Ascending aorta (tissue), 2 donors: ENCODE results near the gene CLSTN2. TPM values are rescaled to one million over a fixed set of nuclear protein-coding genes. Genes with fewer than 3 reads are reported as not detected.

ENCODE experiments used
- DNase-seq, 2 donors: peaks; one replicate each; pipeline ENCODE4 v3.0.0-alpha.2; 2019; ENCODE audit warnings: low spot score in 2 of 2
- H3K27ac ChIP-seq, 2 donors: fragments of 200-600 bp; sonication (generic); one replicate each; pipeline ENCODE4 v1.5.1; 2016 to 2017; ENCODE audit warnings: mild to moderate bottlenecking in 1 of 2
- H3K27me3 ChIP-seq: fragments of 200-600 bp; sonication (generic); one replicate; pipeline ENCODE4 v1.5.1; 2017
- H3K36me3 ChIP-seq, 2 donors: fragments of 200-600 bp; sonication (generic); one replicate each; pipeline ENCODE4 v1.5.1; 2016
- H3K4me1 ChIP-seq, 2 donors: fragments of 200-600 bp; sonication (generic); one replicate each; pipeline ENCODE4 v1.5.1; 2016 to 2017; ENCODE audit warnings: mild to moderate bottlenecking in 1 of 2
- H3K4me3 ChIP-seq, 2 donors: fragments of 200-600 bp; sonication (generic); one replicate each; pipeline ENCODE4 v1.5.1; 2016 to 2017; ENCODE audit warnings: mild to moderate bottlenecking in 1 of 2
- H3K9me3 ChIP-seq, 2 donors: fragments of 200-600 bp; sonication (generic); one replicate each; pipeline ENCODE4 v1.5.1; 2016
- CTCF ChIP-seq, 3 experiments: fragments of 200-600 bp in 2 of 3; fragments of 450-650 bp in 1 of 3; sonication (generic) in 2 of 3; IDR thresholded peaks; one replicate each; pipeline ENCODE4 v1.5.1; 2016 to 2019; ENCODE audit warnings: antibody characterized with exemption in 3 of 3, mild to moderate bottlenecking in 1 of 3, moderate library complexity in 1 of 3
- intact Hi-C: fragments of 100-400 bp; cut with DNase I; formaldehyde crosslinking; loops from one replicate; pipeline ENCODE4 v1.15.1; 2023
- total RNA-seq: library from RNA; depleted of rRNA; stranded (reverse); fragments of >200 nt; gene quantifications from one replicate; pipeline ENCODE4 v1.1.0, GENCODE V29; 2016

Gene CLSTN2
- total RNA-seq, 1 donor from 2014 or later: 65.8 TPM

- no peak for DNase-seq
- Histone ChIP-seq H3K36me3 (no peaks in the 10 kb centered on the region), H3K4me1 (no peaks in the 10 kb centered on the region), H3K27me3 (no peaks in the 10 kb centered on the region), H3K27ac (no peak overlapping the region), H3K9me3 (no peaks in the 10 kb centered on the region), H3K4me3 (no peak overlapping the region)
- TF ChIP-seq CTCF (IDR thresholded peaks at IDR 0.05): no peak
- intact Hi-C loops: no loop called here
These were observed 163.1 kb downstream of the CLSTN2 start for GRCh38 chr3:140097874-140098635.

GRCh38 chr3:140100479-140100878, 165.5 kb downstream of the CLSTN2 start:
- H3K9me3 ChIP-seq: no peaks in the 10 kb centered on the region
- H3K4me3 ChIP-seq: no peak overlapping the region
- no peaks in the 10 kb centered on the region for H3K27me3 ChIP-seq
- DNase-seq: no peak
- H3K27ac ChIP-seq: no peak overlapping the region
- intact Hi-C loops: no loop called here
- no peaks in the 10 kb centered on the region for H3K36me3 ChIP-seq
- no peaks in the 10 kb centered on the region for H3K4me1 ChIP-seq
- TF ChIP-seq CTCF (IDR thresholded peaks at IDR 0.05): no peak

GRCh38 chr3:140103166-140103565, 168.2 kb downstream of the CLSTN2 start:
- TF ChIP-seq CTCF (IDR thresholded peaks at IDR 0.05): no peak
- Histone ChIP-seq H3K9me3 (no peaks in the 10 kb centered on the region), H3K36me3 (no peaks in the 10 kb centered on the region), H3K27ac (no peak overlapping the region), H3K4me1 (no peaks in the 10 kb centered on the region), H3K4me3 (no peak overlapping the region), H3K27me3 (no peaks in the 10 kb centered on the region)
- DNase-seq: no peak
- intact Hi-C loops: no loop called here

- no peaks in the 10 kb centered on the region for H3K4me1 ChIP-seq
- TF ChIP-seq CTCF (IDR thresholded peaks at IDR 0.05): no peak
- no peaks in the 10 kb centered on the region for H3K36me3 ChIP-seq
- H3K27me3 ChIP-seq: no peaks in the 10 kb centered on the region
- H3K27ac ChIP-seq: no peak overlapping the region
- H3K4me3 ChIP-seq: no peak overlapping the region
- H3K9me3 ChIP-seq: no peaks in the 10 kb centered on the region
- DNase-seq: no peak
- intact Hi-C loops: no loop called here
These were observed 169.1 kb downstream of the CLSTN2 start for GRCh38 chr3:140103986-140104645.

- no peaks in the 10 kb centered on the region for H3K4me1 ChIP-seq
- DNase-seq: no peak
- H3K4me3 ChIP-seq: no peak overlapping the region
- H3K27ac ChIP-seq: no peak overlapping the region
- intact Hi-C loops: no loop called here
- no peaks in the 10 kb centered on the region for H3K27me3 ChIP-seq
- H3K36me3 ChIP-seq: no peaks in the 10 kb centered on the region
- no peaks in the 10 kb centered on the region for H3K9me3 ChIP-seq
- TF ChIP-seq CTCF (IDR thresholded peaks at IDR 0.05): no peak
These were observed 179.2 kb downstream of the CLSTN2 start for GRCh38 chr3:140113996-140114788.
